HG03064 (cell line): Measurements from ENCODE around the gene RECQL5.

Experiments used
- ATAC-seq: cut with Tn5 transposase; IDR thresholded peaks from one replicate; pipeline ENCODE4 v1.9.1; 2021; ENCODE audit warnings: low read depth; ENCODE audit not compliant: unreplicated experiment

RECQL5 gene

GRCh38 chr17:75621489-75621888 lies 45.5 kb downstream of the RECQL5 start:
- no peak for ATAC-seq

GRCh38 chr17:75619506-75620431 lies 47.2 kb downstream of the RECQL5 start:
- ATAC-seq: no peak

GRCh38 chr17:75617675-75618074 lies 49.3 kb downstream of the RECQL5 start:
- ATAC-seq: no peak

- ATAC-seq: no peak
Measured at GRCh38 chr17:75617218-75617617, 49.7 kb downstream of the RECQL5 start.

GRCh38 chr17:75616521-75617122 lies 50.3 kb downstream of the RECQL5 start:
- no peak for ATAC-seq

- no peak for ATAC-seq
Measured at GRCh38 chr17:75615301-75615700, 51.7 kb downstream of the RECQL5 start.

- ATAC-seq: no peak
Measured at GRCh38 chr17:75614556-75615270, 52.2 kb downstream of the RECQL5 start.

- no peak for ATAC-seq
Measured at GRCh38 chr17:75614006-75614405, 52.9 kb downstream of the RECQL5 start.

GRCh38 chr17:75612906-75613626 lies 53.9 kb downstream of the RECQL5 start:
- ATAC-seq: no peak

GRCh38 chr17:75611851-75612429 lies 55.0 kb downstream of the RECQL5 start:
- no peak for ATAC-seq

- ATAC-seq: no peak
Measured at GRCh38 chr17:75610103-75610984, 56.6 kb downstream of the RECQL5 start.

GRCh38 chr17:75607086-75607485 lies 59.9 kb downstream of the RECQL5 start:
- ATAC-seq: no peak

GRCh38 chr17:75605790-75606189 lies 61.2 kb downstream of the RECQL5 start:
- no peak for ATAC-seq

GRCh38 chr17:75604034-75604695 lies 62.8 kb downstream of the RECQL5 start:
- ATAC-seq: no peak

GRCh38 chr17:75603123-75603522 lies 63.8 kb downstream of the RECQL5 start:
- no peak for ATAC-seq

- no peak for ATAC-seq
Measured at GRCh38 chr17:75602644-75603043, 64.3 kb downstream of the RECQL5 start.

- ATAC-seq: no peak
Measured at GRCh38 chr17:75601057-75601987, 65.6 kb downstream of the RECQL5 start.
